ENCODE data around the gene GUCA2B.

Gene GUCA2B

DNA sequence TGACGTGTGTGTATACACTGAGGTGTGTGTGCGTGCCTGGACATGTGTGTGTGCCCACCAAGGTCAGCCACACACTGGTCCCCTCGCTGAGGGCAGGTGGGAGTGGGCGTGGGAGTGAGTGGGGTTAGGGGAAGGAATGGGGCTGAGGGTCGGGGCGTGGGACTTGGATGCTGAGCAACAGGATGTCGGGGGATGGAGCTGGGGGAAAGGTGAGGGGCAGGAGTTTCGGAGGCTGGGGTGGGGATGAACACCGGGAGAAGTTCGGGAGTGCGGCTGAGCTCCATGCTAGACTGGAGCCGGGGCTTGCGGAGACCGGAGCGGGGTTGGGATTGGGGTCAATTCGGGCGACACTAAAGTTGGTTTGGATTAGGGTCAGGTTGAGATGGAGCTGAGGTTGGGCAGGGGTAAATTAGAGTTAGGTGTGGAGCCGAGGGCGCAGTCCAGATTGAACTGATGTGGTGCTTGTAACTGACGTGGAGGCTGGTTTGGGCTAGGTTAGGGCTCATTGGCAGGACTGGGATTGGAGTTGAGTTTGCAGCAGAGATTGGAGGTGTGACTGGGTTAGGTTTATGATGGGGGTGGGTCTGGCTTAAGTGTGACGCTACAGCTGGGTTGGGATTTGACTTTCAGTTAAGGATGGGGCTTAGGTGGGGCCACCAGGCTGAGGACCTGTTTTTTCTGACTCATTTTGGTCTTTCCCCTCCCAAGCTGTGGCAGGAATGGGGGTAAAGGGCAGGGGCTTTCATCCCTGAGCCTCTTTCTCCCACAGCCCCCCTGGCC lies 14.6 kb downstream of the GUCA2B start:
- no peak for DNase-seq (ENCODE audit: low read depth)

DNA sequence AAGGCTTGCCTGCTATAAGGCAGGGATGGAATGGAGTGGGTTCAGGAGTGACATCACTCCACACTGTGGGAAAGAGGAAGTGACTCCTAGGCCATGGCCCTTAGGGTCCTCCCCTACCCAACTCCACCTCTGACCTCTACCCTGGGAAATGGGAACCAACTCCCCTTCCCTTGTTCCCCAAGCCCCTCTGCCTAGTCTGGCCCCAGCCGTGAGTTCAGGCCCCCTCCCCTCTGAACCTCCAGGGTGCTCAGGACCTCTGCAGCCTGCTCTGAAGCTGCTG lies 15.1 kb downstream of the GUCA2B start:
- DNase-seq (ENCODE audit: low read depth) = no peak

DNA sequence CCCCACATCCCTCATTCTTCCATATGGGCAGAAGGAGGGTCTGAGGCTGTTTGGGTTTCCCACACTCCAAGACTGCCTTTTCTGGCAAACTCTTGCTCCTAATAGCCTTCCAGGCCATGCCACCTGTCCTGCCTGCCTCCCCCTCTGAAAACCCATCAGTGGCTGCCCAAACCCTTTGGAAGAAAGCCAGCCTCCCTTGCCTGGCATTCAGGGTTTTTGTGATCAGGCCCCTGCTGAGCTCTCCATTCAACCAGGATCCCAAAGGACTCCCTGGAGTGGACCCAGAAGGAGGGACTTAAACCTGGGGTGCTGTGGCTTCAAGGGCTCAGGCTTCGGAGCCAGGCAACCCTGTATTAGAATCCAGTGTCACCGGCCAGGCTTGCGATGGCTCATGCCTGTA lies 15.6 kb downstream of the GUCA2B start:
- no peak for DNase-seq (ENCODE audit: low read depth)

DNA sequence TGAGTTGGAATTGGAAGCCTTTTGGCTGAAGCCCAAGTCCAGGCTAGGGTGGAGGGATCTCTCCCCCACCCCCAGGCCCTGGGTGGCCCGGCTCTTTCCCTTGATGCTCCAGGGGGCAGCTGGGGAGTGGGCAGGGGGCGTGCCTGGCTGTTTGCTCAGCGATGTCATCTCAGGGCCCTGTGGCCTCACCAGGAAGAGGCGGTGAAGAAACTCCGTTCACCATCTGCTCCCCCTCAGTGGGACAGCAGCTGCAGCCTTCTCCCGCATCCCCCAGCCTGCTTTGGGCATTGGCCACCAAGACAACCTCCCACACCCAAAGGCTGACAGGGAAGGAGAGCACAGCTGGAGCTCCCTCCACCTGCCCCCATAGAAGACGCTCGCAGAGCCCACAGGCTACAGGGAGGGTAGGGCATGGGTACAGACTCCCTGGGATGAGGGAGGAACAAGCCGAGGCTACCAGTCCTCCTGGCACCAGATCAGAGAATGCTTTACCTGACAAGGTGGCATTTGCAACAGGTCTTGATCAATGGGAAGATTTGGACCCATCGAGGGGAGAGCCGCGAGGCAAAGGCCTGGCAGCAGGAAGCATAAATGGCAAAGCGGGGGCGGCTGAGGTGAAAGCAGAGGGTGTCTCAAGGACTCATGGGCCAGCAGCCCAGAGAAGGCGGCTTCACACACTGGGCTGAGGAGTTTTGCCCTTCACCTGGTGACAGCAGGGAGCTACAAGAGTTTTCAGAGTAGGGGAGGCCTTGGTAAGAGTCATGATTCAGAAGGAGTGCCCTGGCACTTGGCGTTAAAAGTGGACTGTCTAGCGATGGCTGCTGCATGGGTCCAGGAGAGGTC lies 17.8 kb downstream of the GUCA2B start:
- DNase-seq (ENCODE audit: low read depth) = no peak

DNA sequence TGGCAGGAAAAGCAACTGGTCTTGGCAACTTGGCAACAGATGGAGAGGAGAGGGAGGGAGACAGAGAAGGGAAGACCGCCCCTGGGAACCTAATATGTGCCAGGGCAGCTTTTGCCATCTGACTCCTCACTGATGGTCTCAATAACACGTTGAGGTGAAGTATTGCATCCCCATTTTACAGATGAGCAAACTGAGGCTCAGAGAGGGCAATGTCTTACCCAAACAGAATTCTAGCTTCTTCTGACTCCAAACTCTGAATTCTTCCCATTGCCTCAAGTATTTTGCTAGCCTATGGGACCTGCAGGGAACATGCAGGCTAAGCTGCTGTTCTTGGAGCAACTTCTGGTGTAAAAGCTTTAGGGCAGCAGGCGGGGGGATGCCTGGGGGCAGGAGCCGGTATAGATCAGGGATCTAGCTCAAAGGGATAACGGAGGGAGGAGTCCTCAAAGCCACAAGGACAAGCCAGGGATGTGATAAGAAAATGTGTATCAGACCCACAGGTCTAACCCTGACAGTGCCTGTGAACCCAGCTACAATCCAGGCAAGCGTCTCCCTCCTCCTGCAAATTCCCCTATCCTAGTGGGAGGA lies 18.6 kb downstream of the GUCA2B start:
- DNase-seq (ENCODE audit: low read depth) = no peak

DNA sequence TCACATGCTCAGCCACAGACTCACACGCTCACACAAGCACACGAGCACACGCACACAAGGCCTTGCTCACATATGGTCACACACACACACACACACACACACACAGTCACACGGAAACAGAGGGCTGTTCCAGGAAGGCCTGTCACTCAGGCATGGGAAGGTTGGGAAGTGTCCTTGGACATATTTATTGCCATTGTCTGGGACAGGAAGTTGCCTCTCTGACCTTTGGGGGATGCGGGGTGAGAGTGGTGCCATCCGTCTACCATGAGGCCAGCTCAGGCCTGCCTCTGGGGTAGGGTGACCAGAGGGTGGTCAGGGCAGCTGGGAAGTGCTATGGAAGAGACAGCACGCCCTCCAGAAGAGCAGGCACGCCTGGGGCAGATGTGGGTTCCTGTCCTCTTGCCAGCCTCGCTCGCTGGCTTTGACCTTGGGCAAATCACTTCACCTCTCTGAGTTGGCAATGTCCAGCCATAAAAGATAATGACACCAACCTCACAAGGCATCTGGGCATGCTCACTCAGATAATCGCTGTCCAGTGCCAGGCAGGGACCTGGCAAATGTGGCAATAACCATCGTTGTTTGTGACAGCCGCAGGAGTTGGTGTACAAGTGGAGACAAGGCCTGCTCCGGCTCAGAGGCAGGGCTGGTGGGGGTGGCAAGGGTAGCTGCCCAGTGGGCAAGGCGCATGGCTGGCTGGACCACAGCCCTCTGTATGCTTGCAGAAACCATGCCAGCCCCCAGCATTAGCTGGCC lies 19.3 kb downstream of the GUCA2B start:
- DNase-seq (ENCODE audit: low read depth) = no peak

DNA sequence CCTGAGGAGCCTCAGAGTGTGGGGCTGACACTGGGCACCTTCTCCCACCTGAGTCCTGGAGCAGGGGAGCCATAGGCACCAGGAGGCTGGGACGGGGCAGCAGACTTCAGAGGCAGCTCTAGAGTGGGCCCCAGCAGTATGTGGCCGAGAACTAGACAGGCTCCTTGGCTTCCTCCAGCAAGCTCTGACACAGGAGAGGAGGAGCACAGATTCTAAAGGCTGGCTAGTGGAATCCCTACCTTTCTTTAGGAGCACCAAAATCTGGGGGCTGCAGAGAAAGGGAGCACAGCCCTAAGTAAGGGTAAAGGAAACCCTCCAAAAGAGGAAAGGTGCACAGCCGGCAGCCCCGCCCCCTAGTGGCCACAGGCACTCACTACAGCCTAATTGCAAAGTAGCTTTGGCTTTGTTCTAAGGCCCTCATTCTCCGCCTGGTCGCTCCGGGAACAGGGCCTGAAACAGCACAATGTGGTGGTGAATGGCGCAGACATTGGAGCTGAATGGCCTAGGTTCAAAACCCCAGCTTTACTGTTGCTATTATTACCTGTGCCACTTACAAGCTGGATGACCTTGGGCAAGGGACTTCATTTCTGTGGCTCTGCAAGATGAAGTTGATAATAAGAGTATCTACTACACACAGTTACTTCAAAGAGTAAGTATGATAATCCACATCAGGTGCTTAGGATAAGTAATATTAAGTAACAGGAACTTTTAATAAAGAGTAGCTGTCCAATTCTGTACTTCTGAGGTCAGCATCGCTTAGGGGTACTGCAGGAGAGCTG lies 20.1 kb downstream of the GUCA2B start:
- DNase-seq (ENCODE audit: low read depth) = peak; percentile 61

DNA sequence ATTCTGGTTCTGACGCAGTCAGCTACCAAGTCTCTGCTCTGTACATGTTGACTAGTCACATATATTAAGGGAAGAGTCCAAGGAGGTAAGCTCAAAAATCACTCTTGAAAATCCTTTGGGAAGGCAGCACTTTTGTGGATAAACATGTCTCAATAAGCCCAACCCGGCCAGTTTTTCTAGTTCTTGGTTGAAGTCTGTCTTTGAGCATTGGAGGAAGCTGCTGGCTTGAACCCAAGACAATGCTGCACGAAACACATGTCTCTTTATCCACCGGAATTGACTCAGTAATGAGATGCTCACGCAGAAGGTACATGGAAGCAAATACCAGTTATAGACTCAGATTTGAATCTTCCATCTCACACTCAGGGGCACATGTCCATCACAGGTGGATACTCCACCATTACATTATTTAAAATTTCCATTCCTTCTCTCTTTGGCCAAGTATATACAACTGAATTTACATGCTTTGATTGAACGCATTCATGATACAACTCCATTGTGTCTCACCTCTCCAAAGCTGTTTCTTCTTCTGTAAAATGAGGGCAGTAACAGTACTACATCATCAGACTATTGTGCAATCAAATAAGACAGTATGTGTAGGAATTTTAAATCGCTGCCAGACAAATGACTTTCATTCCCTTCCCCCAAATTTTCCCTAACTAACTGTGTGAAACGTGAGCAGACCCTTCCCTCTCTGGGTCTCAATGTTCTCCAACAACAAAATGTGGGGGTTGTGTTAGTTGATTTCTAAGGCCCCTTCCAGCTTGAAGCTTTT lies 20.9 kb downstream of the GUCA2B start:
- DNase-seq (ENCODE audit: low read depth) = no peak

DNA sequence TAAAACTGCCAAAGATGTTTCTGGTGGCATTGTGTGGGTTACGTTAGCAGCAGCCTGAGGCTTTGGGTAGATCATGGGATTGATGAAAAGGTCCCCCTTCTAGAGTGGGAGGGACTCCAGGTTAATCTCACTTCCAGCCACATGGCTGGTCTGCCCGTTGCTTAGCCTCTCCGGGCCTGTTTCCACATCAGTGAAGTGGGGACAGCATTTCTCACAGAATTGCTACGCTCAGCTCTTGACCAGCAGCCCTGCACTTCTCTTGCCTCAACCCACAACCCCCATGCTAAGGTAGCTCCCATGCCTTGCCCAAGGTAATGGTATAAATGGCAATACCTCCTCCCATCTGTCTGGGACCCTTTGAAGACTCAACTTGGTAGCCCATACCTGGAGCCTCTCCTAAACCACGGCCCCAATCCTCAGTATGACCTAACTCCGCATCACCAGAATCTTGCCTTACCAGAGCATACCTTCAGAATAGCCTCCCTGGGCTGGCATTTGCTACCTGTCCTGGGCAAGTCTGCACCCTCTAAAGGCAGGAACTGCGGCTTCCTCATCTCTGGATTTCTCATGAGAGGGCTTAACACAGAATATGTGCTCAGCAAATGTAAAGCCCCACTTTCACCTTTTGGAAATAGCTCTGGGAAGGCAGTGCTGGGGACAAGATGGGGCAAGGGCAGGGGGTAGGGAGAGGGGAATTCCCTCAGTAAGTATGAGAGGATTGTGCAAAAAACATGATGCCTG lies 22.3 kb downstream of the GUCA2B start:
- DNase-seq (ENCODE audit: low read depth) = no peak

DNA sequence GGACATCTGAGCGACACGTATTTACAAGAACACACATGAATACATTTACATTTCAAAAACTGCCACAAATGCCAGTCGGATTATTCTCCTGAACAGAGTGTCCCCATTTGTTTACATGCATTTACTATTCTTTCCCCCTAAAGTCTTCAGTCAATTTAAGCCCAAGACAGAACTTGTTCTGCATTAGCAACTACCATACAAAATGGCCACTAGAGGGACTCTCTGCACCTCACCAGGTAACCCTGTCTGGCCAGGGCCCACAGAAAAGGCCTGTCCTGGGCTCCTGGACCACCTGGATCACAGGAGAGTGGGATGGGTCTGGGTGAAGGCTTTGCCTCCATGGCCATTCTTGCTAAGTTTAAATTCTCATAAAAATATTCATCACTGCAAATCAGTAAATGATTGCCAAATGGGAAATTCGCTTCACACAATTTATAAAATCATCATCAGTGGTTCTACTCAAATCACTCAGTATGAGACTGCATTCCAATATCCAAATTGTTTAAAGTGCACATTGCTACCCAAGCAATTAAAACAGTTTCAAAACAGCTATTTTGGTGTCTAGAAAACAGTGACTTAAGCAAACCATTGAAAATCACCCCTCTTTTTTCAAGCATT lies 23.8 kb downstream of the GUCA2B start:
- DNase-seq (ENCODE audit: low read depth) = no peak

DNA sequence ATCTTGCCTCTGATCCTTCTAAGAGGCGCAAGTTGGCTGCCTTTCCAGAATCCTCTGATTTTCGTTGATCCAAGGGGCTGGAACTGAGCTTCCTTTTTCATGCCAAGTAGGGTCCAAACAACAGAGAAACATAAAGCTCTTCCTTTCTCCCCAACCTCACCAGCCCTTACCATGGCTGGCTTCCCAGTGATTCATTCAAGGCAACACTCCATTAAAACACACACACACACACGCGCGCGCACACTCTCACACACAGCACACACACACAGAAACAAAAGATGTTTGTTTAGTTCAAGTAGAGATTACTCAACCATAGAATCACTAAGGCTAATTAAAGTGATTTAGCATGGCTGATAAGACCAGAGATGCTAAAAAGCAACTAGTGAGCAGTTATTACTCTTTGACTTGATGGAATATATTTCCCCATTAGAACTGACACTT lies 24.4 kb downstream of the GUCA2B start:
- no peak for DNase-seq (ENCODE audit: low read depth)

DNA sequence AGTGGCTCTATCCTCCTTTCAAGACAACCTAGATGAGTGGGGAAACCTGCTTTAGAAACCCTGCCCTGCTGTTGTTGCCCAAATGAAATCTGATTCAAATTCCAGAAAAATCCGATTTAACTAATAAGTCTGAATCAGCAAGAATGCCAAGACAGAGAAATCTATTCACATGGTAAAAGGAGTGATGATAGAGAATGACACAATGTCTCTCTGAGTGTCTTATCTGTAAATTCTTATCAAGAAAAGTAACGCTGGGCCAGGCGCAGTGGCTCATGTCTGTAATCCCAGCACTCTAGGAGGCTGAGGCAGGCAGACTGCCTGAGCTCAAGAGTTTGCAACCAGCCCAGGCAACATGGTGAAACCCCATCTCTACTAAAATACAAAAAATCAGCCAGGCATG lies 25.0 kb downstream of the GUCA2B start:
- no peak for DNase-seq (ENCODE audit: low read depth)

DNA sequence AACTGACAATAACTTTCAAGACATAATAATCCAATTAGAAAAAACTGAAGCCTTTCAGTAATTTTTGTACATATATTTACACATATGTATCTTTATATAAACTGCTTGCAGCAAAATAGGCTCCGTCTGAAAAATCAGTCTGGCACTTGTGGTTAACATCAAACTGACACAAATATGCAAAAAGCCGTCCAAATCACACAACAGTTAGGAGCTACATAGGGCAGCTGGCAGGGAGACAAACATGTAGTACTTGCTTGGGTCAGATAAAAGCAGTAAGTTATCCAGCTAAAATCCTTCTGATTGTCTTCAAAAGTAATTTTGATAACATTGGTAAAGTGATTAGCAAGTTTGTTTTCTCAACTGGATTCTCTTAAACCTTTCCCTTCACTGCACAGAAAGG lies 26.1 kb downstream of the GUCA2B start:
- DNase-seq (ENCODE audit: low read depth) = no peak

DNA sequence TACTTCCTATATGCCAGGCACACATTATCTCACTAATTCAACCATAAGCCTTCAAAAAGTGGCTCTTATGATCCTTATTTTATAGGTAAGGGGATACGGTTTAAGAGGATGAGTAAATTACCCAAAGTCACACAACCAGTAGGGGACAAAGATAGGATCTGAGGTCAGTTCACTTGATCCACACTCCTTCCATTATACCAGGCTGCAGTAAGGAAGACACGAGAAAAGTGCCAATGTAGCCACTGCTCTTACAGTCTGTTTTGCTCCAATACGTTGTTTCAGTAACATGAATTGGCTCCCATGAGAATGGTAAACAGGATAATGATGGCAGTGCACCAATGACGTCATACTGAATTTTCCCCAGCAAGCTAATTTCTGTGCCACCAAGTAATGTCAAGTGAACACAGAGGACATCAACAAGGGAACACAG lies 26.7 kb downstream of the GUCA2B start:
- no peak for DNase-seq (ENCODE audit: low read depth)

DNA sequence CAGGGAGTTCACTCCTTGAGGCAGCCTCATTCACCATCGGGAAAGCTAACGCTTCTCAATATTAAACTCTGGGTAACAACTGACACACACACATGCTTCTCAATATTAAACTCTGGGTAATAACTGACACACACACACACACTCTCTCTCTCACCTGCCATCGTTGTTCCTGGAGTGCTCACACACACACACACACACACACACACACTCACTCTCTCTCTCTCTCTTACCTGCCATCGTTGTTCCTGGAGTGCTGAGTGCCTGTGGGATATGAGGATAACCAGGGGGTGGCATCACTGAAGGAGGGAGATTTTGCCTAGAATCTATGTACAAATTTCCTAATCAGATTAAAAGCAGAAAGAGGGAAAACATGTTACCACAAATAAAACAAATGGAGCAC lies 28.5 kb downstream of the GUCA2B start:
- no peak for DNase-seq (ENCODE audit: low read depth)

DNA sequence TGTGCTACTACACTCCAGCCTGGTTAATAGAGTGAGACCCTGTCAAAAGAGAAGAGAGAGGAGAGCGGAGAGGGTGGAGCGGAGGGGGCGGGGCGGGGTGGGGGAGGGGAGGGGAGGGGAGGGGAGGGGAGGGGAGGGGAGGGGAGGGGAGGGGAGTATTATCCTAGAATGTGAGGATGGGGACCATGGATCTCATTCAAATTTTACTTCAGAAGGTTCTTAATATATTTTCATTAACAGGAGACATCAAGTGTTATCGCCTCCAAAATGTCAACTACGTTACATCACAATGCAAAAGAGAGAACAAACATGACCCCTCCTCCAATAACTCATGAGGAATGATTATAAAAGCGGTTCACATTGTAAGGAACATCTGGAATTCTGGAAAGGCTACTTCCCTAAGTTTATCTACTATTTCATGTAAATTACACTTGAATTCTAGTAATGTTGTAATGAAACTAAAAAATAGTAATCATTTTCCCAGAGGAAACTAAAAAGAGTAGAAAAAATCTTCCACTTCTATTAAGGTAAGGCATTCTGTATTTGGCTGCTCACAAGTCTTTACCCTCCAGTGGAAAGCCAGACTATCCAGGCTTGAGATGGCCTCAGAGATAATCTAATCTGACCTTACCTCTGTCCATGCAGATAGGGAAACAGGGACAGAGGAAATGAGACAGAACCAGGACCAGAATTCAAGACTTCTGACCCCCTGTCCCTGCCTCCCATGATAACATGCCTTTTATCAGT lies 30.2 kb downstream of the GUCA2B start:
- DNase-seq (ENCODE audit: low read depth) = no peak

DNA sequence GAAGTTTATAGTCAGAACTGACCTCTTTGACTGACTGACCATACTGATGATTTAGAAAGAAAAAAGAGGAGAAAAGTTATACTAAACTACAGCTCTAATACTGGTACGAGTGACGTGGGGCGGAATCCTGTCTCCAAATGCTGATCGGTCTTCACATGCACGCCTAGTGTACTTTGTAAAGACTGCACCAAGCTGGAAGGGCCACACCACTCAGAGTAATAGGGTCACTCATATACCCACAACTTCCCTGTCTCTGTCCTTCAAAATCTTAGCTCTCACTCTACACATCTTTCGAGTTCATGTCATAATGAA lies 30.7 kb downstream of the GUCA2B start:
- DNase-seq (ENCODE audit: low read depth) = no peak

DNA sequence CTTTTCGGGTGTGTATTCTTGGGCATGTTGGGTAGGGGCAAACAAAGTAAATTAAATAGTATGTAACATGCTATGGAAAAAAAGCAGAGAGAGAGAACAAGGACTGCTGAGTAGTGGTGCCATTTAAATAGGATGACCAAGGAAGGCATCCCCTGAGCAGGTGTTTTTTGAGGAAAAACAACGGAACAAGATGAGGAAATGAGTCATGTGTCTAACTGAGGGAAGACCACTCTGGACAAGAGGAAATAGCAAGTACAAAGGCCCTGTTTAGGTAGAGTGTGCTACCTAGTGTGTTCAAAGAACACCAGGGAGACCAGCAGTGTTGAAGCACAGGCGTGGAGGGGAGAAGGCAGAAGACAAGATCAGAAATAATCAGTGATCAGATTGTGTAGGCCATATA lies 31.4 kb downstream of the GUCA2B start:
- no peak for DNase-seq (ENCODE audit: low read depth)

DNA sequence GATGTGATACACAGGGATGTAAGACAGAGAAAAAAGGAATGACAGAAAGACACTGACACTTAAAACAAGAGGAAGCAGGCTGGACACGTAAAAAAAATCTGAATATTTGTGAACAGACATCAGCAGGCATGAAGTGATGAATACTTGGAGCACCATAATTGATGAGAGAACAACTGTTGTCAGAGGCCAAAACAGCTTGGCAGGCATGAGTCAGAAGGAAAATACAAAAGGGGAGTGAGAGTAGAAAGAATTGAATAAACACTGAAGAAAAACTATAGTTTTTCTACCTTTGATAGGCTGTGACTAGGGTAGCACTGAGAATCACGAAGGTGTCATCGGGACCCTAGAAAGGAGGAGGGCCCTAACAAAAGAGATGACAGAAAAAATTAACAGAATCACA lies 32.9 kb downstream of the GUCA2B start:
- no peak for DNase-seq (ENCODE audit: low read depth)

Measured in activated gamma-delta T cell treated with anti-CD3 and anti-CD28 coated beads, Interleukin-2, amount 50 U/mL, for 16 hours (primary cell).